ENCODE data around the gene ZNF684.
A peak's percentile ranks its signal among the peaks of the same experiment; 100 is the strongest.
"Not testable (repeated sequence)": the region's sequence is repeated elsewhere in the genome, so short reads cannot be mapped to it uniquely, and the experiment has no call there.

Gene ZNF684
- total RNA-seq = 2.7 to 11.5 (median 6.4) reads per million in 9 experiments

DNA sequence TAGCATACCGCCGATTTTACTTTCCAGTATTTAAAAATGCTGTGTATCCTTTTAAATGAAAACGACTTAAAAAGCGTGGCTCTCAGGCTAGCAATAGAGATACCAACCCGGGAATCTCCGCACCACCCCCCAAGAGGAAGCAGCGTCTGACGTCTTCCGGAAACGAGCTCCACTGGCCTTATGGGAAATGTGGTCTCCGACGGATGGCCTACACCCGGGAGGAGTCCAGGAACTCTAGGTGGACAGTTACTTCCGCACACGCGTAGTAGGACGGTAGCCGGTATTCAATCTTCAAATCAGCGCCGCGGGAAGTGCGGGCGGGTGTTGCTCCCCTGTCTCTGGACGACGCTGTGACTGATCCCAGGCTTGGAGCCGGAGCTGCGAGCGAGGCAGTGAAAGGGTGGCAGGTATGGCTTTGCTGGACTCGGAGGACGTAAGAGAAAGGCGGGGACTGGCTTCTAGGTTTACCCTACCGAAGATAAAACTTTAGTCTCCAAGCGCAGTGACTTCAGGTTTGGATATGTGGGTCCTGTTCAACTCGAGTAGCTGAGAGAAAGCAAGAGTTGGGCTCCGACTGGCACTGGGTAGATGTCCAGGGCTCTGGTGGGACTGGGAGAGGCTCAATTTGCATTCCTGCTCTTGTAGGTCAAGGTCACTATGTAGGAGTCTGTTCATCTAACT, at the start of gene ZNF684:
Gene ZNF684 (plus strand): TSS at position 257 of the 681 bp plus-strand sequence. CDS start 1,530 bp downstream, outside the sequence.
- peak within 1 kb of the TSS; percentile 89 to 96 for H3K27ac Mint-ChIP-seq
- peaks cover 8 to 9% of the 10 kb centered on the region in 2 donors for H3K27me3 Mint-ChIP-seq
- H3K4me1 Mint-ChIP-seq (ENCODE audit: low read depth in 2 of 2) = peaks cover 14 to 27% of the 10 kb centered on the region in 2 donors
- peaks cover 4% of the 10 kb centered on the region for H3K36me3 Mint-ChIP-seq (ENCODE audit: insufficient read depth)
- ATAC-seq (replicated peaks) (peak; percentile 97), DNase-seq (peak; percentile 71 to 74 (median 74))
- H3K4me3 Mint-ChIP-seq = peak within 1 kb of the TSS; percentile 95 to 99
- H3K9me3 Mint-ChIP-seq = peaks cover 2 to 8% of the 10 kb centered on the region in 2 donors

DNA sequence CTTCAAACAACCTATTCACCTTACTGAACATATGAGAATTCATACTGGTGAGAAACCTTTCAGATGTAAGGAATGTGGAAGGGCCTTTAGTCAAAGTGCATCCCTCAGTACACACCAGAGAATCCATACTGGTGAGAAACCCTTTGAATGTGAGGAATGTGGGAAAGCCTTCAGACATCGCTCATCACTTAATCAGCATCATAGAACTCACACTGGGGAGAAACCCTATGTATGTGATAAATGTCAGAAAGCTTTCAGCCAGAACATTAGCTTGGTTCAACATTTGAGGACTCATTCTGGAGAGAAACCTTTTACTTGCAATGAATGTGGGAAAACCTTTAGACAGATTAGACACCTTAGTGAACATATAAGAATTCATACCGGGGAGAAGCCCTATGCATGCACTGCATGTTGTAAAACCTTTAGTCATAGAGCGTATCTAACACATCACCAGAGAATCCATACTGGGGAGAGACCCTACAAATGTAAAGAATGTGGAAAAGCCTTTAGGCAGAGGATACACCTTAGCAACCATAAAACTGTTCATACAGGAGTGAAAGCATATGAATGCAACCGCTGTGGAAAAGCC, 36.0 kb upstream of the ZNF684 start:
- Mint-ChIP-seq H3K4me3 (no peak overlapping the region), H3K36me3 (ENCODE audit: insufficient read depth) (peaks cover 12% of the 10 kb centered on the region), H3K4me1 (ENCODE audit: low read depth in 2 of 2) (no peaks in the 10 kb centered on the region), H3K9me3 (peaks cover 17 to 22% of the 10 kb centered on the region in 2 donors), H3K27ac (no peak overlapping the region), H3K27me3 (no peaks in the 10 kb centered on the region)
- ATAC-seq (replicated peaks) (no peak), DNase-seq (no peak)

DNA sequence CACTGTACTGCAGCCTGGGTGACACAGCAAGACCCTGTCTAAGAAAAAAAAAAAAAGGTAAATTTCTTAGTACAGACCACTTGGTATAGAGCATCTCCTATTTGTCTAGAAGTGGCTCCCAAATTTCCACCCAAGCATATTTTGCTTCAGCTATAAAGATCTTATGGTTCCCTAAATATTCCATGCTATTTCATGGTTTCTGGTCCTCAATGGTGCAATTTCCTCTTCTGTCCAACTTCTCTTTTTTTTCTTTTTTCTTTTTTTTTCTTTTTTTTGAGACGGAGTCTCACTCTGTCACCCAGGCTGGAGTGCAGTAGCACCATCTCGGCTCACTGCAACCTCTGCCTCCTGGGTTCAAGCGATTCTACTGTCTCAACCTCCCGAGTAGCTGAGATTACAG, 28.8 kb upstream of the ZNF684 start:
- H3K9me3 Mint-ChIP-seq = peaks cover 15 to 28% of the 10 kb centered on the region in 2 donors
- not testable (repeated sequence) for H3K4me3 Mint-ChIP-seq; H3K27me3 Mint-ChIP-seq; H3K27ac Mint-ChIP-seq; H3K36me3 Mint-ChIP-seq (ENCODE audit: insufficient read depth); ATAC-seq (replicated peaks); DNase-seq; H3K4me1 Mint-ChIP-seq (ENCODE audit: low read depth in 2 of 2)

DNA sequence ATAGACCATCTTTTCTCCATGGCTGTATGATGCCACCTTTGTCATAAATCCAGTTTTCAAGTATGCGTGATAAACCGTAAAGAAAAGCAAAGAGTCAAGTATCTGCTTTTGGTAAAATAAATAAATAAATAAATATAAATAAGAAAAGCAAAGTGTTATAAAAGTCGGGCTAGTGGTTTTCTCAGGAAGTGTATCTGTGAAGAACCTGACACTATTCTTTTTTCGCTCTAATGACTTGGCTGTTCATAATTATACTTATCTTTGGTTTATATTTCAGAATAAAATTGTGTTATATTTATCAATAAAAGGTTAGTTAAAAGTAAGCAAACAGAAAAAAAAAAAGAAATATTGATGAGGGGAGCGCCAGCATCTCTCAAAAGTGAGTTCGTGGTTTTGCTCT, 23.5 kb upstream of the ZNF684 start:
- Mint-ChIP-seq H3K4me1 (ENCODE audit: low read depth in 2 of 2) (peaks cover 11 to 12% of the 10 kb centered on the region in 2 donors), H3K4me3 (peak overlapping the region; percentile 90 to 91), H3K27me3 (no peaks in the 10 kb centered on the region), H3K36me3 (ENCODE audit: insufficient read depth) (peaks cover 9% of the 10 kb centered on the region), H3K9me3 (peaks cover 5 to 9% of the 10 kb centered on the region in 2 donors), H3K27ac (peak overlapping the region; percentile 83 to 90)
- no peak for DNase-seq
- no peak for ATAC-seq (replicated peaks)

DNA sequence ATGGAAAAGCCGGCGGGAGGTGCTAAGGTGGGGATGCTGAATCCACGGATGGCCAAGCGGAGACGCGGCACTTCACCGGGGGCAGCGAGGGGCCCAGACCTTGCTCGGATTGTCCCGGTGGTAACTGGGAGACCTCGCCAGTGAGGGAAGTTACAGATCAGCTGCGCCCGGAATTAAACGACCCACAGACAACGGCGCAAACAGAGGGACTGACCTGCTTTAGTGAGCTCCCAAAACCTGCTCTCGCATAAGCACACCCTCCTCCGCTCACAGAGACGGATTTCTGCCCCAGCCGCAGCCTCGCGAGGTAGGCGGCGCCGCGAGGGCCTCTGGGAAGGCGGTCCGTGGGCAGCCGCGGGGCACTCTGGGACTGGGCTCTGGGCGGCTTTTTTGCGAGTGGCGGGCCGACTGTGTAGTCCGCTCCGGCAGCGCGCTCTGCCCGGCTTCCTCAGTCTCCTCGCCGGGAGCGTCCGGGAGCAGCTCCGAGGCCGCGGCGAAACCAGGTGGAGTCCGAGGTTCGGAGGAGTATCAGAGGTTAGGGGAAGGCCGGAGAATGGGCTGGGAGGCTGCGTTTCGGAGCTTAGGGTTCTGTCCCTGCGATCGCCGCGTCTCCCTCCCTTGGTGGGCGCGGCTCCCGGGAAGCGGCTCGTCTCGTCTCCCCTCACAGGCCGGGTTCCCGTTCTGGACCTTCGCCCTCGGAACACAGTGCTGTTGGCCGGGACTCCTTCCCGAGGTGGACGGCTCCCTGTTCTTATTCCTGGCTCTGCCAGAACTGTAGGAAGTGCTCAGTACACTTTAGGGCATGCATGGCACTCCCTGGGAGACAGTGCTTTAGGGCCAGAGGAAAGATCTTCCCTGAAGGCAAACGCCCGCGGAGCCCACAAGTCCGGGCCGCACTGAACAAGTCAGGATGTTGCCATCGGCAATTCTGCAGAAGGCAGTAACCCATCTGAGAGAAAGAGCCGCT, 22.8 kb upstream of the ZNF684 start, which contains the start of gene EXO5:
Gene EXO5 (plus strand): TSS at position 393 of the 967 bp plus-strand sequence. CDS start 5,778 bp downstream, outside the sequence.
- peak within 1 kb of the TSS; percentile 90 to 91 for H3K4me3 Mint-ChIP-seq
- peaks cover 9% of the 10 kb centered on the region for H3K36me3 Mint-ChIP-seq (ENCODE audit: insufficient read depth)

DNA sequence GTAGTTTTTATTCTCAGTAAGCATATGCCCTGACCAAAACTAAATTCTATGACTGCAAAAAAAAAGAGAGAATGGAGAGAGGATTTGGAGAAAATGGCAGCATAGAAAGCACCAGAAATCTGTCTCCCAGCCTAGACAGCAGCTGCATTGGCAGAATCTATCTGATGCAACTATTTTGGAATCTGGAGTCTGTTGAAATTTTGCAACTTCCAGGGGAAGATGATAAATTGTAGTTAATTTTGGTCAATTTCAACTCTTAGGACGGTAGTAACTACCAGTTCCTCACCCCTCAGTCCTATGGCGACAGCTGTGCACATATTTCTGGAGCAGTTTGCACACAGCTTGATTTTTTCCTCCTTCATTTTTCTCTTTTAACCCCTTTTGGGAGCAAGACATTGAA, 11.9 kb upstream of the ZNF684 start:
- Mint-ChIP-seq H3K27ac (no peak overlapping the region), H3K4me3 (no peak overlapping the region), H3K36me3 (ENCODE audit: insufficient read depth) (peaks cover 3% of the 10 kb centered on the region), H3K9me3 (peaks cover 5 to 10% of the 10 kb centered on the region in 2 donors), H3K27me3 (peaks cover 13 to 17% of the 10 kb centered on the region in 2 donors), H3K4me1 (ENCODE audit: low read depth in 2 of 2) (no peaks in the 10 kb centered on the region)
- no peak for DNase-seq
- ATAC-seq (replicated peaks) = no peak

More for the DNA sequence above, 22.8 kb upstream of the ZNF684 start, which contains the start of gene EXO5:
- ATAC-seq (replicated peaks) (peak; percentile 98), DNase-seq (peak; percentile 69 to 75 (median 73))
- peaks cover 5 to 9% of the 10 kb centered on the region in 2 donors for H3K9me3 Mint-ChIP-seq
- no peaks in the 10 kb centered on the region for H3K27me3 Mint-ChIP-seq
- H3K27ac Mint-ChIP-seq = peak within 1 kb of the TSS; percentile 83 to 90
- H3K4me1 Mint-ChIP-seq (ENCODE audit: low read depth in 2 of 2) = peaks cover 11 to 12% of the 10 kb centered on the region in 2 donors

DNA sequence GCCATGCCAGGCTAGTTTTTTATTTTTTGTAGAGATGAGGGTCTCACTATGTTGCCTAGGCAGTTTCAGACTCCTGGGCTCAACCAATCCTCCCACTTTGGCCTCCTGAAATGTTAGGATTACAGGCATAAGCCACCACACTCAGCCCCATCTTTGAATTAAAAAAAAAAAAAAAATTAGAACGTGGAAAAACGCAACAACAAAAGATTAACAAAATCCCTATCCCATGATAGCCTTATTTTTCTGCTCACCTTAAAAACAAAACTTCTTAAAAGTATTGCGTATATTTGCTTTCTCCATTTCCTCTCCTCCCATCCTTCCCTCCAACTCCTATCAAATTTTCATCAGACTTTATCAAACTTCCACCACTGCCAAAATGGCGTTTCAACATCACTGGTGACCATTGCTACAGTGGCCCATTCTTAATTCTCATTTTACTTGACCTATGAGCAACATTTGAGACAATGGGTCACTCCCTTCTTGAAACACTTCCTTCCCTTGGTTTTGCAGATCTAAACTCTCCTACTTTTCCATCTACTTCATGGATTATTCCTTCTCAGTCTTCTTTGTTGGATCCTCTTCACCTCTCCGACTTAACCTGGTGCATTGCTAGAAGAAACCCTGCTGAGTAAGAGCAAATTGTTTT, 579 bp upstream of the ZNF684 start:
- Mint-ChIP-seq H3K27ac (peak overlapping the region; percentile 89 to 96), H3K4me1 (ENCODE audit: low read depth in 2 of 2) (peaks cover 14 to 27% of the 10 kb centered on the region in 2 donors), H3K27me3 (peaks cover 9 to 15% of the 10 kb centered on the region in 2 donors), H3K36me3 (ENCODE audit: insufficient read depth) (peaks cover 4% of the 10 kb centered on the region), H3K4me3 (peak overlapping the region; percentile 95 to 99), H3K9me3 (peaks cover 2 to 8% of the 10 kb centered on the region in 2 donors)
- ATAC-seq (replicated peaks) = no peak
- DNase-seq = no peak

DNA sequence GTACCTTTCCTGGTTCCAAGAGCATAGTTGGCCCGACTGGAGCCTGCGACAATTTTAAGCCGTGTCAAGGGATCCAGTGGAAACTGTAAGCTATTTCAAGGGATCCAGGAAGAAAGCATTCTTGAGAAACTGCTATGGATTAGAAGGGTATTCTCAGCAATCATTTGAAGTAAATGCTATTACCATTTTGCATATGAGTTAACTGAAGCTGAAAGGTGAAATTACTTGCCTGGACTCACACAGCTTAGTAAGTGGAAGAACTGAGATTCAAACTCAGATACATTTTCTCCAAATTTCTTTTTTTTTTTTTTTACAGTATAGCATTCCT, 589 bp downstream of the ZNF684 start:
- Mint-ChIP-seq H3K4me1 (ENCODE audit: low read depth in 2 of 2) (peaks cover 14 to 27% of the 10 kb centered on the region in 2 donors), H3K4me3 (peak overlapping the region; percentile 95 to 99), H3K36me3 (ENCODE audit: insufficient read depth) (peaks cover 4% of the 10 kb centered on the region), H3K9me3 (peaks cover 2 to 8% of the 10 kb centered on the region in 2 donors), H3K27ac (peak overlapping the region; percentile 89 to 96), H3K27me3 (peaks cover 8 to 9% of the 10 kb centered on the region in 2 donors)
- ATAC-seq (replicated peaks) (no peak), DNase-seq (no peak)

DNA sequence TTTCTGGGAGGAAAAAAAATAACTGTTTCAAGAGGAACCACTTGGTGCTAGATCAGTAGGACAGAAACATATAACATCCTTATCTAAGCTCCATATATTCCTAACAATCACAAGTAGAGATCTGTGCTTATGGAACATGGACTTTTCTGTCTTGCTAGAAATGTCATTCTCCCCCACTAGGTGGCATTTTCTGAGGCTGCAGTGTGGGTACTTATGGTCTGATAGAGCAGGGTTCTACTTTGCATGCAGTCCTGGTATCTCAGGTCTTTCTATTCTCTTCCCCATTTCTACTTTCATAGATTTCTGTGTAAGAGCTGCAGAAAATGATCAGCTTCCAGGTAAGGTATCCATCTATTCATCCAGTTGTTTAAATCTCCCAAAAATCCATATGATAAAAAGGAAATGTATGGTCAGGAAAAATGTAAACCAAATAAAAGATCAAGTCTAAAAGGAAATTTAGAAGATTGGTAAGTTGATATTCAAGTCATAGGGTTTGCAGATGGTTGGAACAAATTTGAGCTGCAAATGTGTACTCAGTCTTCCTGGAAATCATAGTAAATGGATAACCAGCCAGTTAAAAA, 1.5 kb downstream of the ZNF684 start:
- H3K27me3 Mint-ChIP-seq = peaks cover 8 to 9% of the 10 kb centered on the region in 2 donors
- peaks cover 2 to 8% of the 10 kb centered on the region in 2 donors for H3K9me3 Mint-ChIP-seq
- ATAC-seq (replicated peaks) (no peak), DNase-seq (peak in 1 of 3 experiments; percentile 15)
- H3K27ac Mint-ChIP-seq = peak overlapping the region in 1 of 2 donors; percentile 96
- H3K4me1 Mint-ChIP-seq (ENCODE audit: low read depth in 2 of 2) = peaks cover 14 to 27% of the 10 kb centered on the region in 2 donors
- H3K36me3 Mint-ChIP-seq (ENCODE audit: insufficient read depth) = peaks cover 4% of the 10 kb centered on the region
- H3K4me3 Mint-ChIP-seq = peak overlapping the region; percentile 95 to 99

DNA sequence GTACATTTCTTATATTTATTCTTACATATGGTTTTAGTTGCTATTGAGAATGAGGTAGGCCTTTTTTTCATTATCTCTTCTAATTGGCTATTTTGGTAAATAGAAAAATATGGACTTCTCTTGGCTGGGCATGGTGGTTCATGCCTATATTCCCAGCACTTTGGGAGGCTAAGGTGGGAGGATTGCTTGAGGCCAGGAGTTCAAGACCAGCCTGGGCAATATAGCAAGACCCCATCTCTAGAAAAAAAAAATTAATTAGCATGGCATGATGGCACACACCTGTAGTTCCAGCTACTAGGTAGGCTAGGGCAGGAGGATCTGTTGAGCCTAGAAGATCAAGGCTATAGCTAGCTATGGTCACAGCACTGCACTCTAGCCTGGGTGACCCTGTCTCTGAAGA, 3.2 kb downstream of the ZNF684 start:
- ATAC-seq (replicated peaks) (no peak), DNase-seq (no peak)
- Mint-ChIP-seq H3K36me3 (ENCODE audit: insufficient read depth) (peaks cover 4% of the 10 kb centered on the region), H3K27ac (no peak overlapping the region), H3K4me1 (ENCODE audit: low read depth in 2 of 2) (peaks cover 14 to 27% of the 10 kb centered on the region in 2 donors), H3K4me3 (no peak overlapping the region), H3K9me3 (peaks cover 2 to 8% of the 10 kb centered on the region in 2 donors), H3K27me3 (peaks cover 0 to 8% of the 10 kb centered on the region in 2 donors)

DNA sequence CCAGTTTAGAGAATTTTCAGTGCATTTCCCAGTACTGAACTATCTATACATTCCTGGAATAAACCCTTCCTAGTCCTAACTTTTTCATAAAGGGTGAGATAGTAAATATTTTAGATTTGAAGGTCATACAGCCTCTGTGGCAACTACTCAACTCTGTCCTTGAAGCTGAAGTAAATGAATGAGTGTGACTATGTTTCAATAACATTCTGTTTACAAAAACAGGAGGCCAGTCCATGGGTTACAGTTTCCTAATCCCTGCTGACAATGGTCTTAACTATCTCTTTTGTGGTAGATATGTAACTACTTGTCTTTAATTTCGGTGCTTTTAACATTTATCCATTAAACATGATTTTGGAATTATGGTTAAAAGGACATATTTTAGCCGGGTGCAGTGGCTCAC, 4.3 kb downstream of the ZNF684 start:
- peaks cover 2 to 8% of the 10 kb centered on the region in 2 donors for H3K9me3 Mint-ChIP-seq
- peaks cover 14 to 24% of the 10 kb centered on the region in 2 donors for H3K4me1 Mint-ChIP-seq (ENCODE audit: low read depth in 2 of 2)
- no peak overlapping the region for H3K27ac Mint-ChIP-seq
- no peak for ATAC-seq (replicated peaks)
- peaks cover 4% of the 10 kb centered on the region for H3K36me3 Mint-ChIP-seq (ENCODE audit: insufficient read depth)
- H3K4me3 Mint-ChIP-seq = no peak overlapping the region
- DNase-seq = no peak
- no peaks in the 10 kb centered on the region for H3K27me3 Mint-ChIP-seq

DNA sequence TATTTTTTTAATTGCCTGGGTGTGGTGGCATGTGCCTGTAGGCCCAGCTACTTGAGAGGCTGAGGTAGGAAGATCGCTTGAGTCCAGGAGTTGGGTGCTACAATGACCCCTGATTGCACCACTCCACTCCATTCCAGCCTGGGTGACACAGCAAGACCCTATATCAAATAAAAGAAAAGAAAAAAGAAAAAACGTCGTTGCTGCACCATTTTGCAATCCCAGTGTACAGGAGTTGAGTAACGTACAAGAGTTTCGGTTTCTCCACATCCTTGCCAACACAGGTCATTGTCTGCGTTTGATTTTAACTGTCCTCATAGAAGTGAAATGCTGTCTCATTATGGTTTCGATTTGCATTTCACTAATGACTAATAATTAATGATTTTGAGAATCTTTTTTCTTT, 7.9 kb downstream of the ZNF684 start:
- Mint-ChIP-seq H3K36me3 (ENCODE audit: insufficient read depth) (peaks cover 5% of the 10 kb centered on the region), H3K4me1 (ENCODE audit: low read depth in 2 of 2) (no peaks in the 10 kb centered on the region), H3K27me3 (no peaks in the 10 kb centered on the region), H3K27ac (peak overlapping the region in 1 of 2 donors; percentile 9), H3K4me3 (peak overlapping the region in 1 of 2 donors; percentile 29), H3K9me3 (no peaks in the 10 kb centered on the region)
- DNase-seq = no peak
- no peak for ATAC-seq (replicated peaks)

Measured in effector memory CD8-positive, alpha-beta T cell (primary cell).